GM10266 (cell line): ENCODE data around the gene CTNNA3.

Experiments used
- DNase-seq: peaks from one replicate; pipeline ENCODE4 v3.0.0; 2012; ENCODE audit errors: extremely low spot score
- CTCF ChIP-seq: IDR thresholded peaks from 2 replicates; pipeline ENCODE4 v1.5.1; 2012; ENCODE audit warnings: mild to moderate bottlenecking, low read depth; ENCODE audit not compliant: control insufficient read depth, insufficient read depth; ENCODE audit errors: missing control alignments

Gene CTNNA3

DNA sequence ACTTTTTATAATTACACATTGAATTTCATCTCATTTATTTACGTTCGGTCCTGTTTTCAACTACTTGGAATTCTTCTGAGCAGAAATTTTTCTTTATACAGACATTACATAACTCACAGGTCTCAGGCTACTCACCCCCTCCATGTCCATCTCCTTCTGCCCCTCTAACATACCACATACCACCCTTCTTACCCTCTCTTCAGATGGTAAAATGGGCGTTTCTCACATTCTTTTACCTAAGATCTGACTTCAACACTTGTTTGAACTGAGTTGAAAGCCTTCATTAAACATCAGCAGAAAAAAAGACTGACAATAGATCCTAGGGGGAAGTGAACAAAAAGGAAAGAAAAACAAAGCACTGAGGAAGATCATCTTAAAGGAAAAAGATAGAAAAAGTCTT is 309.7 kb downstream of the CTNNA3 start:
- TF ChIP-seq CTCF, result no peak
- DNase-seq, result no peak

DNA sequence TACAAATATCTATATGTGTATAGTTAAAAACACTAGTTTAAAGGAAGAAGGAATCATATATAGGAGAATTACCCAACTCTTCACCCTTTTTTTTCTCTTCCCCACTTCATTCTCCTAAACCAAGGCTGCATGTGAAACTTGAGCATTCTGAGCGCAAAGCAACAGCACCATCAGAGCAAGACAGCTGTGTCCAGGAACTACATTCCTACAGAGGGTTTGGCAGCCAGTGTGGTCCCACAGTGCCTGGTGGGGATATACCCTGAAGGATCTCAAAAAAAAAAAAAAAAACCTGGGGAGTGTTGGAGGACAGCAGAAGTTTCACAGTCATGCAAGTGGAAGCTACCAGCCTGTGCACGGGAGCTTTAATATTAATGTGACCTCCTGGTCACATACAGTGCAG is 310.4 kb downstream of the CTNNA3 start:
- no peak for DNase-seq

GRCh38 chr10:67385089-67385488 is 310.9 kb downstream of the CTNNA3 start:
- DNase-seq, result no peak
- no peak for TF ChIP-seq CTCF

More for the DNA sequence above, 310.4 kb downstream of the CTNNA3 start:
- TF ChIP-seq CTCF, result no peak

DNA sequence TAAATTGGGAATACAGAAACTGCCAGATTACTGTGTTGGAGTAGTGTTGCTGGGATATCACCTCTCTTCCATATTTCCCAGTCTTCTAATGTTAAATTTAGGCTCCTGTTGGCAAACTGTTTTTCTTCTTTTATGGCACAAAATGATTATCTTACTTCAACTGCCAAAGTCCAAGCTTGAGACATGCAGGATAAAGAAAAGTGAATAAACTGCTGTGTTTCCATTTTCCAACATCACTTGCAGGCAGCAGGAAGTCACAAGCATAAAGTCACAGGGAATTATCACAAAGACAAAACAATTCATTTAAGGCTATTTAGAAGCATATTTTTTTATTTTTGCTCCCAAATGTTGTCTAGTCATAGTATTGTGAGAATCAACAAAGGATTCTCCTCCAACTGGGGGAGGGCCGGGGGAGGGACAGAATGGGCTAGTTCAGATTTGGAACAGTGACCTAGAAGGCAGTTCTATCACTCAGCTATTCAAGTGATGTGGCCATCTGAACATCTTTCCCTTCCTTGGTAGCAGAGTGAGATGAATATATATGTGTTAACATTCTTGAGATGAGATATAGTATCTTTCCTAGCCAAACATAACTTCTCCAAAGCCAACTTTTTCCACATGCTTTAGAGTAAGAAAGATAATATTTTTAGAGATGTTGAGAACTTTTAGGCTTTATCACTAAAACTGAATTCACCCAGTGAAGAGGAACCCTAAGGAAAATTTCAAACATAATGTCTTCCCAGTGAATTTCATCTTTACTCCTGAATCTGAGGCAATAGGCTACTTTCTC is 364.7 kb downstream of the CTNNA3 start:
- no peak for DNase-seq
- no peak for TF ChIP-seq CTCF

DNA sequence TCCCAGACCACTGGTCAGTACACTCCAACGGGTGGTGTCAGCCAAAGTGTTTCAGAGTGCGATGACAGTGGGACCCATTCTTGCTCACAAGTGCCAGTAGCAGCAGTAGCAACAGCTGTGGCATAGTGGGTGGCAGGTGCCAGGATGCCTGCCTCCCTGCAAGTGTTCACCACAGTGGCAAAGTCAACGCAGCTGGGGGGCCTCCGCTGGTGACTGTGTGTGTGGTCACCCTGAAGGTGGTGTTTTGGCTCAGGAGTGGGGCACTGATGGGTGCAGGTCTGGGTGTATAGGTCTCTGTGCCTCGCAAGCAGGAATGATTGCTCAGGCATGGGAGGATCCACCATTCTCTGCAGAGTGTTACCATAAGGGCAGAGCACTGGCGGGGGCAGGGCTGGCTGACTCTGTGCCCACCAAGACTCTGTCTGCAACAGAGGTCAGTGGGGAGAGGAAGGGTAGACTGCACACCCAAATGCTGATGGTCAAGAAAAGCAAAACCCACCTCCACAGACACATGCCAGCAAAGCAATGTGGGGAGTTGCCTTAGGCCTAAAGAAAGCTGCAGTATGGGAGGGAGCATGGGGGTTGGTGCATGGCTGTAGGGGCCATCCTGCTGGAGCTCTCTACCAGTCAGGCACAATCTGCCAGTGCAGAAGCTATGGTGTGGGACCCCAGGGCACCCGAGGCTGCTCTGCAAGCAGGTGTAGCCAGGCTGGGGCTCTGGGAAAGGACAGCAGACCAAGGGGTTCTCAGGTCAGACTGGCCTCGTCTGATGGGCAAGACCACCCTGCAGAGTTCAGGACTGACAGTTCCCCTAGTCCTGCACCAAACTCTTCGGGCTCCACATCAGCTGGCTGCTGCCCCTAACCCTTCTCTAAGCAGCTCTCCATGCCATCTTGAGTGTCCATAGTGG is 368.1 kb downstream of the CTNNA3 start:
- no peak for DNase-seq
- TF ChIP-seq CTCF, result no peak

GRCh38 chr10:67319976-67320375 is 376.0 kb downstream of the CTNNA3 start:
- no peak for TF ChIP-seq CTCF
- DNase-seq, result no peak
